ENCODE data around the gene BICC1.

DNA sequence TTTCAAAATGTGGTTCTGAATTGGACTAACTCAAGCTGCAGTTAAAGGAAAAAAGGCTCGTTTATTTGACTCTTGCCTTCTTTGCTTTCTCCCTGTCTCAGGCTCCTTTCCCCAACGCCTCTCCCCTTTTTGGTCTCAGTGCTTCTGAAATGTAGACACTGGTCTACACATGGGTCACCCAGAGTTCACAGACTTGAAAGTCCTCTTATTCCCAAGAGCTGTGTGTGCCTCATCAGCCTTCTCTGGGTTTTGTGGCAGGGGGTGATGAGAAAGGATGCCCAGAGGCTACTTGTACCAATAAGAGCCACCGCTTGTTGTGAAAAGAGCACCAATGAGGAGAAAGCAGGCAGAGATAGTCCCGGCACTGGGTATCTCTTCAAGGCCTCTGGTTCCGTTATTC, 125.7 kb downstream of the BICC1 start:
- TF ChIP-seq, protein P1, sequence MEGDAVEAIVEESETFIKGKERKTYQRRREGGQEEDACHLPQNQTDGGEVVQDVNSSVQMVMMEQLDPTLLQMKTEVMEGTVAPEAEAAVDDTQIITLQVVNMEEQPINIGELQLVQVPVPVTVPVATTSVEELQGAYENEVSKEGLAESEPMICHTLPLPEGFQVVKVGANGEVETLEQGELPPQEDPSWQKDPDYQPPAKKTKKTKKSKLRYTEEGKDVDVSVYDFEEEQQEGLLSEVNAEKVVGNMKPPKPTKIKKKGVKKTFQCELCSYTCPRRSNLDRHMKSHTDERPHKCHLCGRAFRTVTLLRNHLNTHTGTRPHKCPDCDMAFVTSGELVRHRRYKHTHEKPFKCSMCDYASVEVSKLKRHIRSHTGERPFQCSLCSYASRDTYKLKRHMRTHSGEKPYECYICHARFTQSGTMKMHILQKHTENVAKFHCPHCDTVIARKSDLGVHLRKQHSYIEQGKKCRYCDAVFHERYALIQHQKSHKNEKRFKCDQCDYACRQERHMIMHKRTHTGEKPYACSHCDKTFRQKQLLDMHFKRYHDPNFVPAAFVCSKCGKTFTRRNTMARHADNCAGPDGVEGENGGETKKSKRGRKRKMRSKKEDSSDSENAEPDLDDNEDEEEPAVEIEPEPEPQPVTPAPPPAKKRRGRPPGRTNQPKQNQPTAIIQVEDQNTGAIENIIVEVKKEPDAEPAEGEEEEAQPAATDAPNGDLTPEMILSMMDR (IDR thresholded peaks at IDR 0.05; ENCODE audit: insufficient read depth, low read length): no peak
- TF ChIP-seq, protein P2, sequence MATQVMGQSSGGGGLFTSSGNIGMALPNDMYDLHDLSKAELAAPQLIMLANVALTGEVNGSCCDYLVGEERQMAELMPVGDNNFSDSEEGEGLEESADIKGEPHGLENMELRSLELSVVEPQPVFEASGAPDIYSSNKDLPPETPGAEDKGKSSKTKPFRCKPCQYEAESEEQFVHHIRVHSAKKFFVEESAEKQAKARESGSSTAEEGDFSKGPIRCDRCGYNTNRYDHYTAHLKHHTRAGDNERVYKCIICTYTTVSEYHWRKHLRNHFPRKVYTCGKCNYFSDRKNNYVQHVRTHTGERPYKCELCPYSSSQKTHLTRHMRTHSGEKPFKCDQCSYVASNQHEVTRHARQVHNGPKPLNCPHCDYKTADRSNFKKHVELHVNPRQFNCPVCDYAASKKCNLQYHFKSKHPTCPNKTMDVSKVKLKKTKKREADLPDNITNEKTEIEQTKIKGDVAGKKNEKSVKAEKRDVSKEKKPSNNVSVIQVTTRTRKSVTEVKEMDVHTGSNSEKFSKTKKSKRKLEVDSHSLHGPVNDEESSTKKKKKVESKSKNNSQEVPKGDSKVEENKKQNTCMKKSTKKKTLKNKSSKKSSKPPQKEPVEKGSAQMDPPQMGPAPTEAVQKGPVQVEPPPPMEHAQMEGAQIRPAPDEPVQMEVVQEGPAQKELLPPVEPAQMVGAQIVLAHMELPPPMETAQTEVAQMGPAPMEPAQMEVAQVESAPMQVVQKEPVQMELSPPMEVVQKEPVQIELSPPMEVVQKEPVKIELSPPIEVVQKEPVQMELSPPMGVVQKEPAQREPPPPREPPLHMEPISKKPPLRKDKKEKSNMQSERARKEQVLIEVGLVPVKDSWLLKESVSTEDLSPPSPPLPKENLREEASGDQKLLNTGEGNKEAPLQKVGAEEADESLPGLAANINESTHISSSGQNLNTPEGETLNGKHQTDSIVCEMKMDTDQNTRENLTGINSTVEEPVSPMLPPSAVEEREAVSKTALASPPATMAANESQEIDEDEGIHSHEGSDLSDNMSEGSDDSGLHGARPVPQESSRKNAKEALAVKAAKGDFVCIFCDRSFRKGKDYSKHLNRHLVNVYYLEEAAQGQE (IDR thresholded peaks at IDR 0.05; ENCODE audit: insufficient replicate concordance, low read depth): no peak

All from HL-60 (cell line).